NCI-H1105 treated with DMSO at 0.1 percent for 48 hours (cell line): ENCODE results near the gene MAG.

ENCODE experiments used
- DNase-seq: peaks from one replicate; lab custom pipeline; 2025; lab: John Stamatoyannopoulos, UW

Gene MAG

DNA sequence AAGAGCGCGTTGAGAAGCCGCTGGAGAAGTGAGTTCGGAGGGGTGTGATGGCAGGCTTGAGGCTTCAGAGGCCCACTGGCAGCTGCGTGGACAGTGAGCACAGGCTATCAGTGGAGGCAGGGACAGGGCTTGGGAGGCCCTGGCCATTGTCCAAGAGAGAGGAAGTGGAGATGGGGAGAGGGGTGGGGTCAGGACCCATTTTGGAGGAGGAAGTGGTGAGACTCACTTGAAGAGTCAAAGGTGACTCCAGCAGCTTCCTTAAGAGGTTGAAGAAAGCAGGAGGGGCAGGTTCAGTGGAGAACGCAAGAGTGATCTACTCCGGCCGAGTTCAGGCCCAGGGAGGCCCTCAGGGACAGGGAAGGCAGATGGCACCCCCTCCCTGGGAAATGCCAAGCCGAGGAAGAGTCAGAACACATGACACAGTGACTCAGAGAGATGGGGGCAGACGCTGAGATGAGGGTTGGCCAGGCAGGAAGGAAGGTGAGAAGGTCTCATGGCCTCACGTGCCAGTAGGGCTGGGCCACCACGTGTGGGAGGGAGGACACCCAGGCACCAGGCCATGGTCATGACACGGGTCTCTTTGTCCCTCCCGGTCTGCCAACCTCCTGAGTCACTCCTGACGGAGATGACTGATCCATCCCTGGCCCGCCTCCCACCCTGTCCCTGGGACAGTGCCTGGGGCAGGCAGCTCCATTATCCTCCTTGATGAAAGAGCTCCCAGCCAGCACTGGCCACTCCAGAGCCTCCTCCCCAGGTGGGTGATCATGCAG lies 26.9 kb downstream of the MAG start:
- no peak for DNase-seq

DNA sequence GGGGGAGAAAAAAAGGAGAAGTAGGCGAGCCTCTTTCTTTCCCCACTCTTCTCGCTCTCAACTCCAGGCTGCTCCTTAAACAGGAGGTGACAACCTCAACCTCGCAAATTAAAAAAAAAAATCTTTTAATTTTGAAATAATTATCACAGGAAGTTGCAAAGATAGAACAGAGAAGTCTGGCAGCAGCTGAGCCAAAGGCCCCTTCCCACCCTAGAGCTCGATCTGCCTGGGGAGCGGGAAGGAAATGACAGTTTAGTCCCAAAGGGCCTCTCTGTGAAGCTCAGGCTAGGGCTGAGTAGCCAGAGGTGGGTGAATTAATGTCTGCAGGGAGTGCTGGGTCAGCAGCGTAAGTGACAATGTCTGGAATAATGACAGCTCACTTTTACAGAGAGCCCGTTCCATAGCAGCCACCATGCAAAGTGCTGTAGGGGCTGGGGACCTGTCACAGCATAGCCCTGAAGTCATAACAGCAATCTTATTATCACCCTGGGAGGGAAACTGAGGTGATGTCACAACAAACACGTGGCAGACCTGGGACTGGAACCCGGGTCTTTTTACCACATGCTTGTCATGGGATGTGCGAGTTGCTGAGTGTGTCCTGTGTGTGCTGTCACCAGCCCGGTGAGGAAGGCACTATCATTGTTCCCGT lies 28.2 kb downstream of the MAG start:
- no peak for DNase-seq

DNA sequence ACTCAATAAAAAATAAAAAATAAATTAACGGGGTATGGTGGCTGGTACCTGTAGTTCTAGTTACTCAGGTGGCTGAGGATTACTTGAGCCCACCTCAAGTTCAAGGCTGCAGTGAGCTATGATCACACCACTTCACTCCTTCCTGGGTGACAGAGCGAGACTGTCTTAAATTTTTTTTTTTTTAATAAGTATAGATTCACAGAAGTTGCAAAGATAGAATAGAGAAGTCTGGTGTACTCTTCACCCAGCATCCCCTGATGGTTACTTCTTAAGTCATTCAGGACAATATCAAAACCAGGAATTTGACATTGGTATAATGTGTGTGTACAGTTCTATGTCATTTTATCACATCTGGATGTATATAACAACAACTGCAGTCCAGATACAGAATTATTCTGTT lies 29.3 kb downstream of the MAG start:
- no peak for DNase-seq

DNA sequence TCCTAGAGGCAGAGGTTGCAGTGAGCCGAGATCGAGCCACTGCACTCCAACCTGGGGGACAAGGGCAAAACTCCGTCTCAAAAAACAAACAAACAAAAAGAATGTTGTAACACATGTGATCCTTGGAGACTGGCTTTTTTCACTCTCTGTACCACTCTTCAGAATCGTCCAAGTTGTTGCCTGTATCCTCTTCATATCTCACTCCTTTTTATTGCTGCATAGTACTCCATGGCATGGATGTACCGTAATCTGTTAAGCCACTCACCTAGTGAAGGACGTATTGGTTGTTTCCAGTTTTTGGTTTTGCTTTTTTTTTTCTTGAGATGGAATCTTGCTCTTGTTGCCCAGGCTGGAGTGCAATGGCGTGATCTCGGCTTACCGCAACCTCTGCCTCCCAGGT lies 30.1 kb downstream of the MAG start:
- DNase-seq: no peak

DNA sequence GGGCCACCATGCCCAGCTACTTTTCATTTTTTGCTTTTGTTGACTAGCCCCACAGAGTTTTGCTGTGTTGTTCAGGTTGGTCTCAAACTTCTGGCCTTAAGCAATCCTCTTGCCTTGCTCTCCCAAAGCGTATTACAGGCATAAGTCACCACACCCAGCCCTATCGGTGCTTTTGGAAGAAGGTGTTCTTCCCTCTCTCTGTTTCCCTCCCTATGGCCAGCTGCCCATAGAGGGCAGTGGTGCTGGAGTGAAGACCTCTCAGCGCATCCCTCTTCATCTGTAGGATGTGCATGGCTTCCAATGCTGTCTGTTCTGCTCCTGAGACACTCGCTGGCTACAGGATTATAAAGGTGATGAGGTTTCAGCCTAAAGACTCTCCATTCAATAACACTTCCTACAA lies 35.7 kb downstream of the MAG start:
- no peak for DNase-seq

DNA sequence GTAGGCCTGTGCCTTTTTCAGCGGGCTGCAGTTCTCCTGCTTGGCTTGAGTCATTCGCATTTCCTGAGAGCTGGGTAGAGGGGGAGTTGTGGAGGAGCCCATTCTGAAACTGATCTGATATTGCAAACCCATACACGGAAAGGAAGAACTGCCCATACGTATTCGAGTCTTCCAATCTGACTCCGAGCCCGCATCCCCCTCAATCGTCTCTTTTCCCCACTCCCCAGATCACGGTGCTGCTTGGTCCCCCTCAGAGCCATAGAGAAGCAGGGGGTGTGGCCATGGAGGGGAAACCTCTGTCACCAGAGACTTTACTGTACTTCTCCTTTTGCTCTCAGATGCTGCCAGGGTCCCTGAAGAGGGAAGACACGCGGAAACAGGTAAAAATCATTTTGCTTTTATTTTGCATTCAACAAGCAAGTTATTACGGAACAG lies 36.9 kb downstream of the MAG start, which contains the start of gene CD22:
CD22 (plus strand) TSS at position 337 of the 435 bp plus-strand sequence. CDS start 2,854 bp downstream, outside the sequence.
- DNase-seq: no peak

DNA sequence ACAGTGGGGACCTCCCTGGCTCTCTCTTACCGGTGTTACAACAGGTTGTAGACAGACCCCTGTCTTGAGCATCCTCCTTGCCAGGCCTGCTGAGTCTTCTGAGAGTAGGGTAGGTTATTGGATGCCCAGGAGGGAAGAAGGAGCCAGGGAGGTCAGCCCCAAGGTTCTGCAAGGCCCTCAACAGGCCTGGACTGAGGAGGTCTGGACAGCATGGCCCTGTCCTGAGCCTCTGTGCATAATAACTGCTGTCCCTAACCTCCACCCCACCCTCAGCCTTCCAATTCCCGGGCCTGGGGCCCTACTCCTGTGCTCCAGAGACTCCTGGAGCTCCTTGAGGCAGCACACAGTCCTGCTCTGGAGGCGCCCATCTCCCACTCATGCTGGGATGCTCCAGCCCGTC lies 37.4 kb downstream of the MAG start:
- DNase-seq: no peak

DNA sequence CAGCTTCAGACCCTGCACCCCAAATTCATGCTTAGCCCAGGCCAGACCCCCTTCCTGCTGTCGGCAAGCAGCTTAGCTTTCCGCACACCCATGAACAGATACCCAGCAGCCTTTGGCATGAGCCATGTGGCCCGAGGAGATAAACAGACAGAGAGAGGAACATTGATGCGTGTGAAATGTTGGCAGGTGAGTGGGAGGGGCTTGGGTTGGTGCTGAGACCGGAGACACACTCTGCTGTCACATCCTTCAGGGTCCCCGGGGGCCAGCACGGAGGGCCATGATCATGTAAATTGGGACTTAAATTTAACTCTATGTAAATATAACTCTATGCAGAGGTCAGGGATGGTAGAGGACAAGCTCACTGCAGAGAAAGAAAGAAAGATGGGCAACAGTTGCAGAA lies 38.5 kb downstream of the MAG start:
- no peak for DNase-seq

DNA sequence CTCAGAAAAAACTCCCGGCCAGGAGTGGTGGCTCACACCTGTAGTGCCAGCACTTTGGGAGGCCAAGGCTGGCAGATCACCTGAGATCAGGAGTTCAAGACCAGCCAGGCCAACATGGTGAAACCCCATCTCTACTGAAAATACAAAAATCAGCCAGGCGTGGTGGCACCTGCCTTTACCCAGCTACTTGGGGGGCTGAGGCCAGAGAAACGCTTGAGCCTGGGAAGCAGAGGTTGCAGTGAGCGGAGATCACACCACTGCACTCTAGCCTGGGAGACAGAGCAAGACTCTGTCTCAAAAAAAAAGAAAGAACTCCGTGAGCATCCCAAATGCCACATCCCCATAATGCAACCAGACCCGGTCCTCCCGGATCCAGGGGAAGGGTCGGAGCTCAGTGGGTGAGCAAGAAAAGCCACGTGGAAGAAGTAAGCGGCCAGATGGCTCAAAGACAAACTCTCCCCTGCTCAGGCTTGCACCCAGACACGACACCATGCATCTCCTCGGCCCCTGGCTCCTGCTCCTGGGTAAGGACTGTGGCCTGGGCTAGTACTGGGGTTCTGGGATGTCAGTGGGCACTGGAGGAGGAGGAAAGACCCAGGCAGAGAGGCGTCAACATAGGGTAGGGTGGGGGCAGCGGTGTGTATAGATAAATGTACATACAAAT lies 39.7 kb downstream of the MAG start:
- DNase-seq: no peak

DNA sequence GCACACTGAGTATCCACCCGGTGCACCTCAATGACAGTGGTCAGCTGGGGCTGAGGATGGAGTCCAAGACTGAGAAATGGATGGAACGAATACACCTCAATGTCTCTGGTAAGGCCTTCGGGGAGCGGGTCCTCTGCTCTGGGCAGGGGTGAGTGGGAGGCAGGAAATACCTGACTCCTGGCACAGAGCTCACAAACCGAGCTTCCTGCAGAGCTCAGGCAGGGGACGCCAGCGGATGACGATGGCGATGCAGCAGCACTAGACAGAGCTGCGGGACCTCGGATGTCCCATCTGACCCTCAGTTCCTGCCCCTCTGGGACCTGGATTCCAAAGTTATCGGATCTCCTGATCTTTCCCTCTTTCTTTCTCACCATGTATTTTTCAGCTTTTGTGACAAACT lies 40.9 kb downstream of the MAG start:
- DNase-seq: no peak

DNA sequence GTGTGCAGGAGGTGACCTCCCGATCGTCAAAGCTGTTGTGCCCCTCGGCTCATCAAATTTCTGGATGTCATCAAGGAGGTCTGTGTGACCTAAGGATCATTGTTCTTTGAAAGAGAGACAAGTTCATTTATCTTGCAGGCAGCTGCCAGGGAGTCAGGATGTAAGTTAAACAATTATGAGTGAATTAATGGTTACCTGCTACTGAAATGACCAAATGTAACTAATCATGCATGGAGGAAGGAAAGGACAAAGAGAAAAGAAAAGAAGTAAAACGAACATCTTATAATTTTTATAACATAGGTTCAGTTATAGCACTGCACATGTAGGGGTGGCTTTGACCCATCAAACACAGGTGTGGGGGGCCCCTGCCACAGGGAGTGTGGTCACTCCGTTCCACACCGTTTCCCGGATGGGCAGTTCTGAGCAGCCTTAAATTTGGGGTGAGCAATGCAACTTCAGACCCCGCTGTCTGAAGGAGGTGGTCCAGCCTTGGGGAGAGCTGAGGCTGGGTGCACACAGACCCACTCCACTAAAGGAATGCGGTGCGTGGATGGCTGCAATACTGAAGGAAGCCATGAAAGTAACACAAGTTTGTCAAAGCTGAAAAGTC lies 42.3 kb downstream of the MAG start:
- no peak for DNase-seq

DNA sequence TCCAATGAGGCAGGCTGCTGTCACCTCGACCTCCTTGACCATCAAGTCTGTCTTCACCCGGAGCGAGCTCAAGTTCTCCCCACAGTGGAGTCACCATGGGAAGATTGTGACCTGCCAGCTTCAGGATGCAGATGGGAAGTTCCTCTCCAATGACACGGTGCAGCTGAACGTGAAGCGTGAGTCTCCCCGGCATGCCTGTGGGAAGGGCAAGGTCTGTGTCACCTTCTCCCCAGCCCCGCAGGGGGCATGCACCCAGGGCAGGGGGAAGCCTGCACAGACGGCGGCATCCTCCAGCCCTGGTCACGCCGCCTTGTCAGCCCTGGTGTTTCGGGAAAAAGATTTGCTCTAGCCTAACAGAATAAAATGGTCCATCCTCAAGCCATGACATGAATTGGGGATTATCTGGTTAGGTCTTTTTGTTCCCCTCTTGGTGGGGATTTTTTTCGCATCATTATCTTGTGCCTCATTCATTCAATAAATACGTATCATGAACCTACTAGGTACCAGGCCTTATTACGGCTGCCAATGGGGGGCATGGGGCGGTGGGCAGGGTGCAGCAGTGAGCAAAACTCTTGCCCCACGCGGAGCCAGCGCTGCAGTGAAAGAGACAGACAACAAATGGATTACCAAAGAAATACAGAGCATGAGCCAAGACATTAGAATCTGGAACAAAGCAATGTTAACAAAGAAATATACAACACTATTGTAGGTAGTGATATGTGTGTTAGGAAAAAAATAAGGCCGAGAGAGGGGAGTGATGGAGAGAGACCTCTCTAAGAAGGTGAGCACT lies 44.4 kb downstream of the MAG start:
- DNase-seq: no peak

DNA sequence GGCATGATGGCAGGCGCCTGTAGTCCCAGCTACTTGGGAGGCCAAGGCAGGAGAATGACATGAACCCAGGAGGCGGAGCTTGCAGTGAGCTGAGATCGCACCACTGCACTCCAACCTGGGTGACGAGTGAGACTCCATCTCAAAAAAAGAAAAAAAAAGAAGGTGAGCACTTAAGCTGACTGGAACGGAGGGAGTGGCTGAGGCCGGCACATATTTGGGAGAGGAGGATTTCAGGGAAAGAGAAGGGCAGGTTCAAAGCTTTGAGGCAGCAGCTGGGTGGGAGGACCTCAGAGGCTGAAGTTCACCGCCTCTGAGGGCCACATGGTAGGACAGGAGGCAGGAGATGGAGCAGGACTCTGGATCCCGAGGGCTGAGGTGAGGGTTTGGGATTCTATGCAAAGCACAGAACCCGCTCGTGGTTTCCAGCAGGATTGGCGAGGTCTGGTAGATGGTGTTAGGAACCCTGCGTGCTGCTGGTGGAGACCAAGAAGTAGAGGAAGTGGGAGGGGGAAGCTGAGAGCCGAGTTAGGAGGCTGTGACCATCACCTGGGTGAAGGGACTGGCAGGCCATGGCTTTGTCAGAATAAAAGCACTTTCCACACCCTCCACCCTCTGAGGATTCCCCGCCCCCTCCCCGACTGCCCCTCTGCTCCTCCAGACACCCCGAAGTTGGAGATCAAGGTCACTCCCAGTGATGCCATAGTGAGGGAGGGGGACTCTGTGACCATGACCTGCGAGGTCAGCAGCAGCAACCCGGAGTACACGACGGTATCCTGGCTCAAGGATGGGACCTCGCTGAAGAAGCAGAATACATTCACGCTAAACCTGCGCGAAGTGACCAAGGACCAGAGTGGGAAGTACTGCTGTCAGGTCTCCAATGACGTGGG lies 45.4 kb downstream of the MAG start:
- no peak for DNase-seq

DNA sequence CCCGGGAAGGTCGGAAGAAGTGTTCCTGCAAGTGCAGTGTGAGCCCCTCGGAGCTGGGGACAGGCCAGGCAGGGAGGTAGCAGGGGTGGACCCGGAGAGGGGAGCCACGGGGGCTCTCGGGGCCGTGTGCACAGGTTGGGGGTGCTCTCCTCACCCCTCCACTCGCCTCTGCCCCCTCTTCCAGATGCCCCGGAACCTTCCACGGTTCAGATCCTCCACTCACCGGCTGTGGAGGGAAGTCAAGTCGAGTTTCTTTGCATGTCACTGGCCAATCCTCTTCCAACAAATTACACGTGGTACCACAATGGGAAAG lies 46.0 kb downstream of the MAG start:
- no peak for DNase-seq

DNA sequence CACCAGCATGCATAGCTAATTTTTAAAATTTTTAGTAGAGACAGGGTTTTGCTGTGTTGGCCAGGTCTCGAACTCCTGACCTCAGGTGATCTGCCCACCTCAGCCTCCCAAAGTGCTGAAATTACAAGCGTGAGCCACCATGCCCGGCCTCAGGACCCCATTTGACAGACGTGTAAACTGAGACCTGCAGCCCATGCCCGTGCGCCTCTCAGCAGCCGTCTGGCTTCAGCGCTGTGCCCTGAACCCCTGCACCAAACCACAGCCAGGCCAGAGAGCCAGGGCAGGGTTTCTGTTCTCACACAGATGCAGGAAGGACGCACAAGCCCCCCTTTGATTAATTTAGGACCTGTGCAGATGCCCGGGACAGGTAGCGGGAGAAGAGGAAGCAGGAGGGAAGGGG lies 48.5 kb downstream of the MAG start:
- no peak for DNase-seq

DNA sequence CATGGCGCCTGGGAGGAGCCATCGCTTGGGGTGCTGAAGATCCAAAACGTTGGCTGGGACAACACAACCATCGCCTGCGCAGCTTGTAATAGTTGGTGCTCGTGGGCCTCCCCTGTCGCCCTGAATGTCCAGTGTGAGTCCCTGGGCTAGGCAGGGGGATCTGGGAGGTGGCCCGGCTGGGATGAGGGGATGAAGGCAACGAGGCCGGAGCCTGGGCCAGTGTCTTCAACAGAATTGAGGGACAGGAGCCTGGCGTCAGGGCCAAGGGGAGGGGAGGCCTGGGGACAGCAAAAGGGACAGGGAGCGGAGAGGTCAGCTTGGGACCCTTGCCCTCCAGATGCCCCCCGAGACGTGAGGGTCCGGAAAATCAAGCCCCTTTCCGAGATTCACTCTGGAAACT lies 49.0 kb downstream of the MAG start:
- DNase-seq: no peak

DNA sequence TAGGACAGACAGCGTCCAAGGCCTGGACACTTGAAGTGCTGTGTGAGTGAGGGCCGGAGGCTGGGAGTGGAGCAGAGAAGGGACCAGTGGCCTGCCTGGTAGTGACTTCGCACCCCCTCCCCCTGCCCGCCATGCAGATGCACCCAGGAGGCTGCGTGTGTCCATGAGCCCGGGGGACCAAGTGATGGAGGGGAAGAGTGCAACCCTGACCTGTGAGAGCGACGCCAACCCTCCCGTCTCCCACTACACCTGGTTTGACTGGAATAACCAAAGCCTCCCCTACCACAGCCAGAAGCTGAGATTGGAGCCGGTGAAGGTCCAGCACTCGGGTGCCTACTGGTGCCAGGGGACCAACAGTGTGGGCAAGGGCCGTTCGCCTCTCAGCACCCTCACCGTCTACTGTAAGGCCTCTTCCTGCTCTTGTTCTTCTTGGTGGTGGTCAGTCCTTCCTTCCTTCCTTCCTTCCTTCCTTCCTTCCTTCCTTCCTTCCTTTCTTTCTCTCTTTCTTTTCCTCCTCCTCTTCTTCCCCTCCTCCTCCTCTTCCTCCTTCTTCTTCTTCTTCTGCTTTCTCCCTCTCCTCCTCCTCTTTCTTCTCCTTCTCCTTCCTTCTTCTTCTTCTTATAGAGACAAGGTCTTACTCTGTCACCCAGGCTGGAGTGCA lies 49.7 kb downstream of the MAG start:
- DNase-seq: no peak

DNA sequence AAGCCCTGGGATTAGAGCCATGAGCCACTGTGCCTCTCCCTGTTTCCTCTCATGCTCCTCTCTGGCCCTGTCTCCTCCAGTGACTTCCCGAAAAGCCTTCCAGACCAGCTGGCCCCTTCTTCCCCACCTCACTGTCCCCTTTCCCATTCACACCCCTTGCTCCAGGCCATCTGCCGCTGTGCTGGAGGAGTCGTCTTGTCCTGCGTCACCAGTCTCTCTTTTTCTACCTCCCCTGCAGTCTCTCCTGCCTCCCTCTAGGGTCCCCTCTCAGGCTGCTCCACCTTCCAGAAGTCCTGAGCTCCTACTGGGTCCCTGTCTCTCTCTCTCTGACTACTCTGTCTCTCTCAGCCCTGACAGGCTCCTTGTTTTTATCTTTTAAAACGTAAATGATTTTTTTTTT lies 50.5 kb downstream of the MAG start:
- DNase-seq: no peak

DNA sequence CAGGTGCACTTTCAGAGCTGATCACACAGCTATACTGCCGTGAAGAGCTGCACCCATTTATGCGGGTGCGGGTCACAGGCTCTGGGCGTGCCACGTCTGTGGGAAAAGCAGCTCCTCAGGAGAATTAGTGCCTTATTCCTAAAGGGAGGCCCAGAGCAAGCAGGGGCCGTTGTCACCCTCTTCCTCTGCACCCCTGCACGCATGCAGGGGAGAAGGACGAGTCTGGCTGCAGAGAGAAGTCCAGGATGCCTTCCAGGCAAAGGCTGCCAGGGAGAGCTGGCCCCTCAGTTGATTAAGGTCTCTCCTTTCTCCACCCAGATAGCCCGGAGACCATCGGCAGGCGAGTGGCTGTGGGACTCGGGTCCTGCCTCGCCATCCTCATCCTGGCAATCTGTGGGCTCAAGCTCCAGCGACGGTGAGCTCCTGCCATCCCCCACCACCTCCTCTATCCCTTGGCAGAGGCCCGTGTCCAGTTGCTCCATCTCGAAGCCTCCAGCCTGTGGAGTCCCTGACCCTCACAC lies 52.6 kb downstream of the MAG start:
- no peak for DNase-seq

DNA sequence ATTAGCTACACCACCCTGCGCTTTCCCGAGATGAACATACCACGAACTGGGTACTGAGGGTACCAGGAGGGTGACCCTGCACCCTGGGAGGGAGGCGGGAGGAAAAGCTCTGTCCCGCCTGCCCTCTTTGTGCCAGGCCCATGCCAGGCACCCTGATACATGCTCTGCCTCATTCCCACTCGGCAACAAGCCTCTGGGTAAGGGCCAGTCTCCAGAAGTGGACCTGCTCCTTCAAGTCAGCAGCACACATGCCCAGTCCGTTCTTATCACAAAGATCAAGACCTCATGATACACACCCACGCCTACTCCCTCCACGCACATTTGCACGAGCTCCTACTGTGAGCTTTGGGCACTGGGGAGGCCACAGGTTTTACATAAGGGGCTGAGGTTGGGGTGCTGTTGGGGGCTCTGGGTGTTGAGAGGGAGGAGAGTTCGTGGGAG lies 53.7 kb downstream of the MAG start:
- DNase-seq: no peak
